Mesendoderm (in vitro differentiated cells): Measurements from ENCODE around the gene TMPRSS7. TPM values are rescaled to one million over a fixed set of nuclear protein-coding genes. Genes with fewer than 3 reads are reported as not detected.

Source experiments
- small RNA-seq: library from polyadenylated mRNA; stranded (forward); fragments of <200 nt; extraction: miRNeasy Mini kit (QIAGEN cat#:217004); gene quantifications from one replicate; pipeline ENCODE3, GENCODE V24; 2013; ENCODE audit not compliant: insufficient read depth

The TMPRSS7 gene

Small RNAs within 50 kb of the gene (small RNA-seq; reads per million reads assigned to genes)
- gene MIR567: not detected
